Cardiac septum (tissue), 1 donor: ENCODE measurements around the gene TMEM19. TPM values are rescaled to one million over a fixed set of nuclear protein-coding genes. Genes with fewer than 3 reads are reported as not detected.

ENCODE experiments used
- DNase-seq: peaks from one replicate; pipeline ENCODE4 v3.0.0-alpha.2; 2020; ENCODE audit warnings: low spot score
- intact Hi-C: fragments of 100-400 bp; cut with DNase I; formaldehyde crosslinking; loops from one replicate; pipeline ENCODE4 v1.14.0; 2022
- long read RNA-seq: library from polyadenylated mRNA; unstranded; transcript quantifications from one replicate; pipeline ENCODE4 v2.0.0, GENCODE V29; 2021
- total RNA-seq: library from RNA; stranded (reverse); fragmentation: NEBNext Ultra II Directional; extraction: Animal tissue kit (Norgen Biotek cat#: 25700); gene quantifications from one replicate; pipeline ENCODE4 v1.2.1, GENCODE V29; 2021
- donor health status: DM: no; HTN: no; CAD: no.

Gene TMEM19
- total RNA-seq, result 24.1 TPM
- long read RNA-seq, full-length matches to known transcripts, result 19 of 36 reads
- long read RNA-seq, partial matches to known transcripts, result 2 of 36 reads
- long read RNA-seq, other reads (novel, unspliced or antisense), result 15 of 36 reads

DNA sequence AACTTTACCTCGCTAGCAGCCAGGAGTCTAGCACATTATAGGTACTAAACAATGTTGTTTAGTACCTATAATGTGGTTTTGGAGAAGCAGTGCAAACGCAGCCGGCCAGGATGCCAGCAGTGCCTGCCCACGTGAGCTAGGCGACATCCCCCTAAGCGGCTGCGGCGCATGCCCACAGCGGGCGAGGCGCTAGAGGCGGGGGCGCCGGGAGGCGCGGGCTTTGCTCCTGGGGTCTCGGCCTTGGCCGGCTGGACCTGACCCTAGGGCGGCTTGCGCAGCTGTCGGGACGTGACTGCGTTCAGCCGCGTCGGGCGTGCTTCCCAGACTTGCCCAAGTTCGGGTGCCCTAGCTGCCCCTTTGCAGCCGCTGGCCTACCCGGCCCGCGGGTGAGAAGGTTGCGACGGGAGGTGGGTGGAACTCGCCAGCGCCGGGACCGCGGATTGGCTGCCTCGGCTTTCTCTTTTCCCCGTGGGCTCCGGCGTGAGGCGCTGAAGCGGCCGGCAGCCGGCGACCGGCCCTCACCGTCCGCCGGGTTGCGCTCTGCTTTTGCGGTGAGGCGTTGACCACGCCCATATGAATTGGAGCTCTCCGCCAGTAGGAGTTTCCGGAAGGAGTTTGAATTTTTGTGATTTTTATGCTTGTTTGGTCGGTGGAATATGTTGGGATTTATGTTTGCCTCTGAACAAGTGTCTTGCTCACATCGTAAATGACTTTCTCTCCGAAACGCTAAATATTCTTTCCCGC lies at the start of gene TMEM19:
TMEM19 (plus strand) TSS at position 169 of the 744 bp plus-strand sequence. CDS start 599 bp downstream, outside the sequence.
- DNase-seq, result peak; percentile 97
- intact Hi-C loops, result loop anchor here (1.0 to 10.0 kb wide), 3 partner anchors 22 to 159 kb away; partner anchors contain the start of genes RAB21 and THAP2

DNA sequence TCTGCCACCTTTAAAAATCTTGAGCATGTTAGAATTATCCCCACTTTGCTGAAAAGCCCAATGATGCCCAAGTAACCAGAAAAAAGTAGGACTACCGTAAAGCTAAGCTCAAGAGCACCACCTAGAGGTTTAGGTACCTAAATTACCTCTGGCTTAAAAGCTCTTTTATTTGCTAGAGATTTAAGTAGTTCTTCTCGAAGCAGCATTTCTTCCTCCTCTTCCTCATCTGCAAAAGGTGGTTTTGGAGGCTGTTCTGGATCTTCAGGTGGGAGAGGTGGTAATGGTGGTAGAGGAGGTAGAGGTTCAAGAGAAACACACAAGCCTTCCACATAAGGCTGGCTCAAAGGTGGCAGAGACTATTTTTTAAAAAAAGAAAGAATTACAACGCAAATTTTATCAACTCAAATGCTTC lies 49.2 kb upstream of the TMEM19 start:
- intact Hi-C loops, result loop anchor here (5.0 kb wide), 1 partner anchor 111 kb away; no protein-coding TSS in a partner anchor

DNA sequence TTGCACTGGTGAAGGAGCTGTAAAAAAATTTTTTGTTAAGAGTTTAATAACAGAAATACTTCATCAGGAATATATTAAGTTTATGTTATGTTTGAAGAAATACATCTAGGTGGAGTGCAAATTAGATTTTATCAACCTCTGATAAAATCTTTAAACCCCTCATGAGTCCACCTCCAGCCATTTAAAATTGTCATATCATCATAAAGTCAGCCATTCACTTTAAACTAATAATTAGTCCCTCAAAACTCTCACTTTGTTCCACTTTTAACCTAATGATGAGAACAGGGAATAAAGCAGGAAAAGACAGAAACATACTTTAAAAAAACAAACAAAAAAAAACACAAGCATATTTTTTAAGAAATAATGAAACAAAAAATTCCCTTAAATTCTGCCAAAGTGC lies 47.4 kb upstream of the TMEM19 start:
- DNase-seq, result no peak
- intact Hi-C loops, result loop anchor here (5.0 kb wide), 1 partner anchor 109 kb away; no protein-coding TSS in a partner anchor

More for the DNA sequence above, 49.2 kb upstream of the TMEM19 start:
- DNase-seq, result no peak

DNA sequence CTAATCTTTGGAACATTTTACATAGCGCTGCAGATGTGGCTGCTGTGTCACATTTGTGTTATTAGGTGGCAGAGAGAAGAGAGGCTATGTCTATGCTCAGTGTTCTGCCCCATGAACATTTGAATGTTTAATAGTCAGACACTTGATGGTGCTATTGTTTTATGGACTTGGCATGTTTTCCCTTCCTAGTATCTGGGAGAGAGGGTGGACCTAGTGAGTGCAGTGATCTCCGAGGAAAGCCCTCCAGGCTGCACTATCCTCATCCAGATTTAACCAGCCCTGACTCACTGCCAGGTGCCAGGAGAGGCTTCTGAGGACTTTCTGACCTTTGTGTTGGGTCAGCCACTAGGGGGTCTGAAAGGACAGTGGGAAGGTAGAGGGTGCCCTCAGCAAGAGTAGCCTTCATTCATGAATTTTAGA lies 46.5 kb upstream of the TMEM19 start:
- intact Hi-C loops, result loop anchor here (5.0 kb wide), 1 partner anchor 108 kb away; no protein-coding TSS in a partner anchor
- DNase-seq, result no peak

DNA sequence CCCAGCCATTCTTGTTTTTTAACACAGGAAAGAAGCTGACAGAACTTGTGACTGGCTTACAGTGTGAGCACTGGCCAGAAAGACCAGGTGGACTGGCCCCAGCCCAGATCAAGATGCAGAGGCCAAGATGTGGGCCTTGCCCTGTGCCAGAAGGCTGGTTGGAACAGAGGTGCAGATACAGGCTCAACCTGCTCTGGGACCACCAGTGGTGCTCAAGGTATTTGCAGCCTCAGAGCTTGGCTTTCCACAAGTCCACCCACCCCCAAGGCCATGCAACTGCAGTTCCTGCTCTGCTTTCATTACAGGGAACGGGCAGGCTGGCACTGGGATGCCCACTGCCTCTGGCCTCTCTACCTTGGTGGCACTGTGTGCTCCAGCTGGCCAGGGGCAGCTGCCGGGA lies 45.6 kb upstream of the TMEM19 start:
- intact Hi-C loops, result no loop called here
- no peak for DNase-seq

DNA sequence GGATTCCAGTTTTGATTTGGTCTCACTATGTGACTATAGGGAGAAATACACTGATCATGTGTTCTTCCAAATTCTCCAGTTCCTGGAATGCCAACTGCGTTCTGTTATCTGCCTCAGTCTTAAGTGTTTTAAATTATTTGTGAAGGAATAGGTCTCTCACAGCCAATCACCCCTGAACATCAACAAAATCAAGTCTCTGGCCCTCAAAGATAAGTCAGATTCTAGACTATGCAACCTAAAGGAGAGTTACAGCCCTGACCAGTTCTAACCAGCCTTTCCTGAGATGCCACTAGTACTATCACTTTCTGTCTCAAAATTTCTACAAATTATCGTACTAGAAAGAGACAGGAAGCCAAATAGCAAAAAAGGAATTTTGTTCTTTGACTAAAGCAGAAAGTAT lies 44.5 kb upstream of the TMEM19 start:
- intact Hi-C loops, result no loop called here
- no peak for DNase-seq

DNA sequence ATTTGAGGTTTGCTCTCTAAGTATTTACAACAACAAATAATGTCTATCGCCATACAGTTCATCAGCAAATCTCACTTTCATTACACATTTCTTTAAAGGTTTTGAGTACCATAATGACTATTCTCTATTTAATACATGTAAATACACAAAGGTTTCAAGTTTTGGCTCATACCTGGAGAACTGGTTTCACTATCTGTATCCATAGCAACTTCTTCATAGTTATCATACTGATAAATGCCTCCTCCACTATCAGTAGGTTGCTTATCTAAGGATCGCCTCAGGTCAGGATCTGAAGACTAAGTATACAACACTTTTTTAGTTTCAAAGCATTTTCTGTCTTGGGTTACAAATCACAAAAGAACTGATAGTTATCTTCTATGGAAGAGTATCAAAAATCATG lies 43.6 kb upstream of the TMEM19 start:
- DNase-seq, result no peak
- intact Hi-C loops, result no loop called here

DNA sequence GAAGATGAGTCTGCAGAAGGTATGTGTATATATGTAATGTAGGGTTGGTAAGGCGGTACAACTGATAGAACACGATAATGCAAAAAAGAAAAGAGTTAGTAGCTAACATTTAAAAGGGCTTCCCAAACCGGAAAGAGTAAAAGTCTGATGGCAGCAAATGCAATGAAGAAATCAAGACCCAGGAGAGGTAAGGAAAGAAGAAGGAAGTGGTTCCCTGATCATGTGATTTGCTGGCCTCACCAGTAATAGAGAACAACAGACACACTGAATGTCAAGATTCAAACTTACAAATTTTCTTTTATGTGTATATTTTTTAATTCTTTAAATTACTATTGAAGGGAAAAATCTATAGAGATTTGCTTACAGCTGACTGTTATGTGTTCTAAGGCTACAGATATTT lies 40.6 kb upstream of the TMEM19 start:
- intact Hi-C loops, result no loop called here
- DNase-seq, result no peak

DNA sequence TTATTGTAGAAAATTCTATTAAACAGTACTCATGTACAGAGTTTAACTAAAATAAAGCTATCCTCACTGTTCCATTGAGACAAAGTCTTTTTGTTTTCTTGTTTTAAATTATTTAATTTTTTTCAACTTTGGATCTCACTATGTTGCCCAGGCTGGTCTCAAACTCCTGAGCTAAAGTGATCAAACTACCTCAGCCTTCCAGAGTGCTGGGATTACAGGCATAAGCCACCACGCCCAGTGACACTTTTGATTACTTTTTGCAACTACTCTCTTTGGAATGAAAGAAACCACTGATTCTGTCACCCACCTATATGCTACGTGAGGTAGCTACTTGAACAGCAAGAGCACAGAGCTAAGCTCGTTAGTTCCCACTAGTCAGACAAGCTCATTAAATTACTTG lies 39.4 kb upstream of the TMEM19 start:
- intact Hi-C loops, result no loop called here

DNA sequence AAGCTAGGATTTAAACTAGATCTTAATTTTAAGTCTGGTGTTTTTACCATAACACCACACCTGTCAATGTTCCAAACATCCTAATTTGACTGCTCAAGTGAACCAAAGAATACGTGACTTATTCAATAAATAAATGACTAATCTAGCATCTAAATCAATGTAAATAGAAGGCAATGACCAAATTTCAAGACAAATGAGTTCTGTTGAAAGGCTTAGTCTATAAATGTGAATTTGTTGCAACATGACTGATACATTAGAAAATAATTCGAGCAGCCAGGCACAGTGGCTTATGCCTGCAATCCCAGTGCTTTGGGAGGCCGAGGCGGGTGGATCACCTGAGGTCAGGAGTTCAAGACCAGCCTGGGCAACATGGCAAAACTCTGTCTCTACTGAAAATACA lies 37.3 kb upstream of the TMEM19 start:
- intact Hi-C loops, result no loop called here
- no peak for DNase-seq

More for the DNA sequence above, 39.4 kb upstream of the TMEM19 start:
- DNase-seq, result no peak

DNA sequence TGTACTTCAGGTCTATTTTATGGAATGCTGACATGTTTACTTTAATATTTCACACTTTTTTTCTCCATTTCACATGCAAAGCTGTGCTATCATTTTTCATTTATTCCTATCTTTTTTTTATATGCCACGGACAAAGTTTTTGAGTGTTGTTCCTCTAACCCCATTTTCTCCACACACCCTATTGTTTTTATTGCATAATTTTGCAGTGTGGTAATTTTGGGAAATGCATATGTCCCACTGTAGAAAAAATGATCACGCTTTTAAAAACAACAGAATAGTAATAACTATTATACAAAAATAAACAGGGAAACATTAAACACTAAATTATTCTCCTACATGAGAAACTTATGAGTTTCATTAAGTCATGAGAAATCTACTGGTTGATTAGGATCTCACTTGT lies 36.5 kb upstream of the TMEM19 start:
- no peak for DNase-seq
- intact Hi-C loops, result no loop called here

DNA sequence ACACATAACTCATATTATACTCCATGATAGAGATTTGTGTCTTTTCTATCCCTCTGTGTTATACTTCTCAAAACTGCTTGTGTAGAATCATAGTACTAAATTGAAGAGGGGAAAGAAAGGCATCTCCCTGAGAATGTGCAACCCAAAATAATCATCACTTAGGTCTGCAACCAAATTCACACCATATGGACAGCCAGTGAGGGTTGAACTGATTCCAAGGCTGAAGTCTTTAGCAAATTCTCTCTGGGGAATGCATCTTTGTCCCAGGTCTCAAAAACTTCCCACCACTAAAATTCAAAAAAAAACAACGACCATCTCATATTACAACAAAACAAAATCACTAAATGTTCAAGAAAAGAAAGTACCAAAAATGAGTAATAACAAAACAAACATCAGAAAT lies 33.2 kb upstream of the TMEM19 start:
- no peak for DNase-seq

DNA sequence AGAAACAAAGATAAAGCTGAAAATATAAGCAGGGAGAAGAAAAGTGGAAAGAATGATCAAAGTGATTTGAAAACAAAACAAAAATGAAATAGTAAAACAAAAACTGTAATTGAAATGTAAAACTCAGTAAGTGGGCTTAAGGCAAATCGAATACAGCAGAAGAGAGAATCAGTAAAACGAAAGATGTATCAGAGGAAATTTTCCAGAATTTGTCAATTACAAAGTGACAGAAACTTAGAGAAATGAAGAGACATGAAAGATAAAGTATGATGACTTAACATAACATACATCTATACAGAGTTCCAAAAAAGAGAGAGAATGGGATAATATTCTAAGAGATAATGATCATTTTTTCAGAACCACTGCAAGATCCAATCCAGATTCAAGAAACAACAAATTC lies 32.7 kb upstream of the TMEM19 start:
- no peak for DNase-seq
- intact Hi-C loops, result no loop called here

More for the DNA sequence above, 33.2 kb upstream of the TMEM19 start:
- intact Hi-C loops, result no loop called here

DNA sequence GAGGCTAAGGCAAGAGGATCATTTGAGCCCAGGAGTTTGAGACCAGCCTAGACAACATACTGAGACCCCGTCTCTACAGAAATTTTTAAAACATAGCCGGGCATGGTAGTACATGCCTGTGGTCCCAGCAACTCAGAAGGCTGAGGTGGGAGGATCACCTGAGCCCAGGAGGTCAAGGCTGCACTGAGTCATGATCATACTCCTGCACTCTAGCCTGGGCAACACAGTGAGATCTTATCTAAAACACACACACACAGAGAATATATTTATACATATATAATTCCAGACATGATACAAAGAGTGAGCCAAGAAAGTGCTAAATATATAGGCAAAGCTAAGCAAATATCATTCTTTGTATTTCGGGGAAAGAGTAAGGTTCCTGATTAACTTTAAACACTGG lies 31.7 kb upstream of the TMEM19 start:
- intact Hi-C loops, result no loop called here
- no peak for DNase-seq

DNA sequence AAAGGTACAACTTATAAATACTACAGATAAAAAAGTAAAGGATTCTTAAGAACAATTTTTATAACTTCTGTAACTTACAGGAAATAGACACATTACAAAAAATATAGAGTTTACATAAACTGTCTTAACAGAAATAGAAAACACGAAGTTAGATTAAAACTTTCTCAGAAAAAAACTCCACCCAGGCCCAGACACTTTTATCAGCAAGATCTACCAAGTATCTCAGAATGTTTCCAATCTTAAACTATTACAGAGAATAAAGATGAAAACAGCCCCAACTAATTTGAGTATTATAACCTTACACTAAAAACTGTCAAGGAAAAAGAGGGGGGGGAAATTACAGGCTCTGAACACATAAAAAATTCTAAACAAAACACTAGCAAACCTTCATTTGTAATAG lies 30.4 kb upstream of the TMEM19 start:
- no peak for DNase-seq
- intact Hi-C loops, result no loop called here

DNA sequence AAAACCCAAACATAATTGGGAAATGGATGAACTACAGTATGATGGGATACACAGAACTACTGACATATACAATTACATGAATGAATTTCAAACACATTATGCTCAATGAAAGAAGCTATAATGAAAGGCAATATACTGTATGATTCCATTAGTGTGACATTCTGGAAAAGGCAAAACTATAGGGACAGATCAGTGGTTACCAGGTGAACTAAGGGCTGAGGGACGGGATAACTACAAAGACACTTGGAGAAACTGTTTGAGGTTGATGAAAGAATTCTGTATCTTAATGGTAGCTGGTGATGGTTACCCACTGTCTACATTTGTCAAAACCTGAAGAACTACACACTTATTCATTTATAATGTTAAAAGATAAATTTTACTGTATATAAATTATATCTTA lies 30.0 kb upstream of the TMEM19 start:
- DNase-seq, result no peak
- intact Hi-C loops, result no loop called here

DNA sequence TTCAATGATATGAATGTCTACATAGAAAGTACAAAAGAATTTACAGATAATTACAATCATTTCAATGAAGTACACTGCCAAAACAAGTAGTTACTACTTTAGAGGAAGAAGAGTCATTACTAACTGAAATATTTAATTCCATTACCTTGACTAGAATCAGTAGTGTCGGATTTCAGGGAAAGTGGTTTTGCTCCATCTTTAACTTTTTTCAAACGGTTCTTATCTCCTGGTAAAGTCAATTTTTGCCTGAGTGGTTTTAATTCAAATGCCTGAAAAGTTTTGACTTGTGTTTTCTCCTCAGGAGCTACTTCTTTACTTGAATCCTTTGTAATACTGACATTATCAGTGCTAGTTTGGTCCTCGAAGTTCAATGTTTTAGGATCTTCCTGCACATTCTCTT lies 29.1 kb upstream of the TMEM19 start:
- intact Hi-C loops, result no loop called here
- no peak for DNase-seq

DNA sequence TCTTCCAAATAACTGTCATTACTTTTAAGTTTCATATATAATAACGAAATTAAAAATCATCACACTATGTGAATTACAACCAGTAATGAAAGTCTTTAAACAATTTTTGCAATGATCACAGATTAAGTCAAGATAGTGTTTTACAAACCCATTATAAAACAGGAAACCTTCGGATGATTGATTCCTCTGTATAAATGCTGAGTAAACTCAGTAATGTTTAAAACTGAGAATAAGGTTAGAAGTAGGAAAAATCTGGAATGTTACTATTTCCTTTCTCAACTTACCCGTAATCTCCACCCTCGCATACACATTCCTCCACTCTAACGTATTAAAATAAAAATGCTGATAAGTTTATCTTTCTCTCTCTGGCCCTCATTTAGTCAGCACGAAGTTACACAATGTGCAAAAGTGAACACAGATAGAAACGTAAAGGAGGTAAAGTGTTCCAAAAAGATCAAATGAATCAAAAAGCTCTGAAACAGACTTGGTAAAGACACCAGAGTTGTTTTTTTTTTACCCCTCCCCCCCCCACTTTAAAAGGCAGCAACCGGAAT lies 23.8 kb upstream of the TMEM19 start:
- intact Hi-C loops, result no loop called here
- no peak for DNase-seq

DNA sequence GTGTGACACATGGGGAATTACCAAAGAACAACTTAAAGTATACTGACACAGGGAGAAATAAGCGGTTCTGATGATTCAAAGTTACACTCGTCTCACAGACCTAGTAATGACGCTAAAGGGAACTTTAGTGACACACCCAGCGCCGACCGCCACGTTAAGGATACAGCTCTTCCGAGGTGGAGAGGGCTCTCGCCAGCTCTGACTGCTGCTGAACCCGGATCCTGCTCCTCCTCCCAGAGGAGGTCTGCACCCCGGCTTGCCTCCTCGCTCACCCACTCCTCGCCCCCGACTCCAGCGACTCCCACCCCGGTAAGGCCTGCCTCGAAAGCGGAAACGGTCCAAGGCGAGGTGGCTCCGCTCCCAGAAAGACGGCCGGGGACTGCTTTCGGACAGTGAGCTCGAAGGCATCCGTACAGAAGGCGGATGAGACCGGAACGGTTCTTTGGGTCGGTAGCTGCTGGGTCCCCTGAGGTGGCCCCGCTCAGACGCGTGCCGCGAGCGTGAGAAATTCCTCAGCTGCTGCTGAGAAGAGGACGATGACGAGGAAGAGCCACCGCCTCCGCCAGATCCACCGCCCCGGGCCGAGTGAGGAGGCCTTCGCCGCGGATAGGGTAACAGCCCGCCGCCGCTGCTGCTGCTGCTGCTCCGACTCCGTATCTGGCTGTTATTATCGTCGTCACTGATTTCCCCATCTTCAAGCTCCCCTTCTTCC lies 22.9 kb upstream of the TMEM19 start:
- DNase-seq, result peak; percentile 84
- intact Hi-C loops, result no loop called here
